ENCODE measurements around the gene KRT17. TPM values are rescaled to one million over a fixed set of nuclear protein-coding genes. Genes with fewer than 3 reads are reported as not detected.
A peak's percentile ranks its signal among the peaks of the same experiment; 100 is the strongest.

Gene KRT17
- total and polyA plus RNA-seq, 9 of the 15 experiments (the other 6 are each of a cell fraction or from before 2014, with no cell fraction given): 0.23 to 0.25 TPM; not detected in 7

DNA sequence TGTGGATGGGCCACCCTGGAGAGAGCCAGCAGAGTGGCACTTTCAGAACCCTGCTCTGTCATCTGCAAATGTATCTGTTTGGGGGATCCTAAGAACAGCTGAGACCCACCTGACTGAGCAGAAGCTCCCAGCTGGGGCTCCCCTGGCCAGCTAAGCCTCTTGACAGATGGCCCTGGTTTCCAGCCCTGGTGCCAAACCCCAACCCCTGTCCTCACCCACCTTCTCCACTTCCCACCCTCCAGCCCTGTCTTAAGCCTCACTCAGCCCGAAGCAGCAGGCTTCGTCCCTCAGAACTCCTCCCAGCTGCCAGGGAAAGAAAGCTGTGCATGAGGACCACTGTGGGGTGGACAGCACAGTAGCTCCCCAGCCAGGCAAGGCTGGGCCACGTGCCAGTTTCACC, 49.0 kb downstream of the KRT17 start:
- H3K4me2 ChIP-seq (ENCODE audit: insufficient read depth, low read length): no peak overlapping the region
- H2AFZ ChIP-seq (ENCODE audit: low read depth, low read length): no peak overlapping the region
- peak overlapping the region in 1 of 2 experiments; percentile 20; a peak in 1 of 4 replicates for H3K9ac ChIP-seq (ENCODE audit: insufficient read depth in 1 of 2, low read depth in 2 of 2, low read length in 2 of 2)
- peaks cover 20 to 23% of the 10 kb centered on the region in 2 experiments for H3K27me3 ChIP-seq (ENCODE audit: control insufficient read depth in 2 of 2, insufficient read depth in 2 of 2, low read length in 2 of 2)
- no peaks in the 10 kb centered on the region for H3K36me3 ChIP-seq (ENCODE audit: control insufficient read depth, insufficient read depth, low read length)
- no peak for ATAC-seq
- TF ChIP-seq, protein P1, sequence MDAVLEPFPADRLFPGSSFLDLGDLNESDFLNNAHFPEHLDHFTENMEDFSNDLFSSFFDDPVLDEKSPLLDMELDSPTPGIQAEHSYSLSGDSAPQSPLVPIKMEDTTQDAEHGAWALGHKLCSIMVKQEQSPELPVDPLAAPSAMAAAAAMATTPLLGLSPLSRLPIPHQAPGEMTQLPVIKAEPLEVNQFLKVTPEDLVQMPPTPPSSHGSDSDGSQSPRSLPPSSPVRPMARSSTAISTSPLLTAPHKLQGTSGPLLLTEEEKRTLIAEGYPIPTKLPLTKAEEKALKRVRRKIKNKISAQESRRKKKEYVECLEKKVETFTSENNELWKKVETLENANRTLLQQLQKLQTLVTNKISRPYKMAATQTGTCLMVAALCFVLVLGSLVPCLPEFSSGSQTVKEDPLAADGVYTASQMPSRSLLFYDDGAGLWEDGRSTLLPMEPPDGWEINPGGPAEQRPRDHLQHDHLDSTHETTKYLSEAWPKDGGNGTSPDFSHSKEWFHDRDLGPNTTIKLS (IDR thresholded peaks at IDR 0.05; ENCODE audit: borderline replicate concordance, low read depth): no peak
- TF ChIP-seq MAZ (CRISPR knock-in tag; conservative IDR thresholded peaks at IDR 0.05 in 1 of 2, IDR thresholded peaks at IDR 0.05 in 1 of 2) (no peak), DIDO1 (tag; IDR thresholded peaks at IDR 0.05; ENCODE audit: low read depth) (no peak), HIVEP1 (CRISPR knock-in tag; IDR thresholded peaks at IDR 0.05) (no peak), ZNF77 (CRISPR knock-in tag; IDR thresholded peaks at IDR 0.05) (no peak), KDM2B (CRISPR knock-in tag; IDR thresholded peaks at IDR 0.05) (no peak), ZNF165 (CRISPR knock-in tag; IDR thresholded peaks at IDR 0.05; ENCODE audit: borderline replicate concordance) (no peak), KDM5B (IDR thresholded peaks at IDR 0.05; ENCODE audit: insufficient replicate concordance, low read depth, low read length) (no peak), U2AF1 (optimal IDR thresholded peaks at IDR 0.05; ENCODE audit: low read depth, low read length) (no peak), ZBTB1 (CRISPR knock-in tag; IDR thresholded peaks at IDR 0.05; ENCODE audit: borderline replicate concordance, low read depth) (no peak), ZBTB8A (IDR thresholded peaks at IDR 0.05; ENCODE audit: partially characterized antibody) (no peak), ZNF146 (CRISPR knock-in tag; IDR thresholded peaks at IDR 0.05; ENCODE audit: unreplicated experiment) (no peak), ZNF584 (CRISPR knock-in tag; IDR thresholded peaks at IDR 0.05; ENCODE audit: low read depth) (no peak), ILF3 (IDR thresholded peaks at IDR 0.05; ENCODE audit: borderline replicate concordance) (no peak), POLR2B (IDR thresholded peaks at IDR 0.05; ENCODE audit: low read depth, partially characterized antibody) (no peak)
- TF ChIP-seq, protein P2, sequence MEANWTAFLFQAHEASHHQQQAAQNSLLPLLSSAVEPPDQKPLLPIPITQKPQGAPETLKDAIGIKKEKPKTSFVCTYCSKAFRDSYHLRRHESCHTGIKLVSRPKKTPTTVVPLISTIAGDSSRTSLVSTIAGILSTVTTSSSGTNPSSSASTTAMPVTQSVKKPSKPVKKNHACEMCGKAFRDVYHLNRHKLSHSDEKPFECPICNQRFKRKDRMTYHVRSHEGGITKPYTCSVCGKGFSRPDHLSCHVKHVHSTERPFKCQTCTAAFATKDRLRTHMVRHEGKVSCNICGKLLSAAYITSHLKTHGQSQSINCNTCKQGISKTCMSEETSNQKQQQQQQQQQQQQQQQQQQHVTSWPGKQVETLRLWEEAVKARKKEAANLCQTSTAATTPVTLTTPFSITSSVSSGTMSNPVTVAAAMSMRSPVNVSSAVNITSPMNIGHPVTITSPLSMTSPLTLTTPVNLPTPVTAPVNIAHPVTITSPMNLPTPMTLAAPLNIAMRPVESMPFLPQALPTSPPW (CRISPR knock-in tag; IDR thresholded peaks at IDR 0.05): no peak
- TF ChIP-seq, protein P3, sequence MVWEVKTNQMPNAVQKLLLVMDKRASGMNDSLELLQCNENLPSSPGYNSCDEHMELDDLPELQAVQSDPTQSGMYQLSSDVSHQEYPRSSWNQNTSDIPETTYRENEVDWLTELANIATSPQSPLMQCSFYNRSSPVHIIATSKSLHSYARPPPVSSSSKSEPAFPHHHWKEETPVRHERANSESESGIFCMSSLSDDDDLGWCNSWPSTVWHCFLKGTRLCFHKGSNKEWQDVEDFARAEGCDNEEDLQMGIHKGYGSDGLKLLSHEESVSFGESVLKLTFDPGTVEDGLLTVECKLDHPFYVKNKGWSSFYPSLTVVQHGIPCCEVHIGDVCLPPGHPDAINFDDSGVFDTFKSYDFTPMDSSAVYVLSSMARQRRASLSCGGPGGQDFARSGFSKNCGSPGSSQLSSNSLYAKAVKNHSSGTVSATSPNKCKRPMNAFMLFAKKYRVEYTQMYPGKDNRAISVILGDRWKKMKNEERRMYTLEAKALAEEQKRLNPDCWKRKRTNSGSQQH (CRISPR knock-in tag; IDR thresholded peaks at IDR 0.05): no peak
- TF ChIP-seq, protein P4, sequence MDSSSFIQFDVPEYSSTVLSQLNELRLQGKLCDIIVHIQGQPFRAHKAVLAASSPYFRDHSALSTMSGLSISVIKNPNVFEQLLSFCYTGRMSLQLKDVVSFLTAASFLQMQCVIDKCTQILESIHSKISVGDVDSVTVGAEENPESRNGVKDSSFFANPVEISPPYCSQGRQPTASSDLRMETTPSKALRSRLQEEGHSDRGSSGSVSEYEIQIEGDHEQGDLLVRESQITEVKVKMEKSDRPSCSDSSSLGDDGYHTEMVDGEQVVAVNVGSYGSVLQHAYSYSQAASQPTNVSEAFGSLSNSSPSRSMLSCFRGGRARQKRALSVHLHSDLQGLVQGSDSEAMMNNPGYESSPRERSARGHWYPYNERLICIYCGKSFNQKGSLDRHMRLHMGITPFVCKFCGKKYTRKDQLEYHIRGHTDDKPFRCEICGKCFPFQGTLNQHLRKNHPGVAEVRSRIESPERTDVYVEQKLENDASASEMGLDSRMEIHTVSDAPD (CRISPR knock-in tag; IDR thresholded peaks at IDR 0.05): no peak
- intact Hi-C loops (cut with micrococcal nuclease) (no loop called here), in situ Hi-C loops (cut with MboI) (no loop called here)
- no peak overlapping the region for H3K27ac ChIP-seq (ENCODE audit: extremely low read depth, low read depth, low read length)
- WGBS (ENCODE audit: insufficient coverage, low coverage, missing lambda C conversion rate): 0% methylated on average over 1 of the region's 3 CpGs
- peaks cover 2 to 14% of the 10 kb centered on the region in 2 experiments; a peak in 3 of 5 replicates for H3K4me1 ChIP-seq (replicated peaks in 1 of 2; ENCODE audit: control insufficient read depth in 2 of 2, insufficient read depth in 2 of 2, low read length in 2 of 2)
- FAIRE-seq: no peak
- no peaks in the 10 kb centered on the region for H4K20me1 ChIP-seq (replicated peaks; ENCODE audit: control insufficient read depth, insufficient read depth, low read length)
- no peak overlapping the region for H3K4me3 ChIP-seq
- ChIA-PET POLR2A (interaction anchor here (0.7 kb wide), 1 partner anchor 9 kb away, joined by 3 read pairs; no protein-coding TSS in a partner anchor), CTCF (ENCODE audit: low intra/inter-chr PET ratio) (no interaction called here)
- H3K79me2 ChIP-seq (ENCODE audit: control insufficient read depth, insufficient read depth, low read length): no peaks in the 10 kb centered on the region
- H3K9me3 ChIP-seq (replicated peaks; ENCODE audit: control insufficient read depth, insufficient read depth, low read depth, low read length): no peaks in the 10 kb centered on the region
- H3K9me1 ChIP-seq (ENCODE audit: control insufficient read depth, insufficient read depth, low read length): no peaks in the 10 kb centered on the region
- no peak for DNase-seq (ENCODE audit: extremely low read depth in 1 of 4, low spot score in 3 of 4)
- no TSS peak for BruUV-seq (replicated peaks)
